ENCODE data around the gene CTAGE9. TPM values are rescaled to one million over a fixed set of nuclear protein-coding genes. Genes with fewer than 3 reads are reported as not detected.

The CTAGE9 gene
- total RNA-seq, 2 experiments from 2014 or later = not detected

GRCh38 chr6:131733376-131734016 lies 22.7 kb upstream of the CTAGE9 start:
- CTCF ChIA-PET = no interaction called here
- no peaks in the 10 kb centered on the region for H3K9me3 Mint-ChIP-seq
- no peak overlapping the region for H3K4me3 Mint-ChIP-seq
- no peaks in the 10 kb centered on the region for H3K4me1 Mint-ChIP-seq (ENCODE audit: low read depth)
- no peak for ATAC-seq (ENCODE audit: poor library complexity)
- intact Hi-C loops (cut with DNase I, micrococcal nuclease) = no loop called here
- no peak overlapping the region for H3K27ac ChIP-seq (ENCODE audit: low read depth in 1 of 2, low read length in 2 of 2)
- H3K27me3 Mint-ChIP-seq = peaks cover 3% of the 10 kb centered on the region
- H3K4me1 ChIP-seq (ENCODE audit: insufficient read depth, low read length) = no peaks in the 10 kb centered on the region
- POLR2A ChIA-PET = no interaction called here
- no peaks in the 10 kb centered on the region for H3K36me3 Mint-ChIP-seq (ENCODE audit: low read depth)
- TF ChIP-seq, protein P1, sequence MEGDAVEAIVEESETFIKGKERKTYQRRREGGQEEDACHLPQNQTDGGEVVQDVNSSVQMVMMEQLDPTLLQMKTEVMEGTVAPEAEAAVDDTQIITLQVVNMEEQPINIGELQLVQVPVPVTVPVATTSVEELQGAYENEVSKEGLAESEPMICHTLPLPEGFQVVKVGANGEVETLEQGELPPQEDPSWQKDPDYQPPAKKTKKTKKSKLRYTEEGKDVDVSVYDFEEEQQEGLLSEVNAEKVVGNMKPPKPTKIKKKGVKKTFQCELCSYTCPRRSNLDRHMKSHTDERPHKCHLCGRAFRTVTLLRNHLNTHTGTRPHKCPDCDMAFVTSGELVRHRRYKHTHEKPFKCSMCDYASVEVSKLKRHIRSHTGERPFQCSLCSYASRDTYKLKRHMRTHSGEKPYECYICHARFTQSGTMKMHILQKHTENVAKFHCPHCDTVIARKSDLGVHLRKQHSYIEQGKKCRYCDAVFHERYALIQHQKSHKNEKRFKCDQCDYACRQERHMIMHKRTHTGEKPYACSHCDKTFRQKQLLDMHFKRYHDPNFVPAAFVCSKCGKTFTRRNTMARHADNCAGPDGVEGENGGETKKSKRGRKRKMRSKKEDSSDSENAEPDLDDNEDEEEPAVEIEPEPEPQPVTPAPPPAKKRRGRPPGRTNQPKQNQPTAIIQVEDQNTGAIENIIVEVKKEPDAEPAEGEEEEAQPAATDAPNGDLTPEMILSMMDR (IDR thresholded peaks at IDR 0.05) = no peak
- H3K9me3 ChIP-seq (ENCODE audit: control insufficient read depth in 1 of 2, insufficient read depth in 1 of 2, low read length in 2 of 2) = no peaks in the 10 kb centered on the region
- no peaks in the 10 kb centered on the region for H3K36me3 ChIP-seq (ENCODE audit: insufficient read depth, low read length)
- no peaks in the 10 kb centered on the region for H3K27me3 ChIP-seq (ENCODE audit: control insufficient read depth in 1 of 2, insufficient read depth in 2 of 2, low read length in 2 of 2)
- no peak overlapping the region for H3K27ac Mint-ChIP-seq
- H3K4me3 ChIP-seq (ENCODE audit: low read length) = no peak overlapping the region
- DNase-seq = no peak

DNA sequence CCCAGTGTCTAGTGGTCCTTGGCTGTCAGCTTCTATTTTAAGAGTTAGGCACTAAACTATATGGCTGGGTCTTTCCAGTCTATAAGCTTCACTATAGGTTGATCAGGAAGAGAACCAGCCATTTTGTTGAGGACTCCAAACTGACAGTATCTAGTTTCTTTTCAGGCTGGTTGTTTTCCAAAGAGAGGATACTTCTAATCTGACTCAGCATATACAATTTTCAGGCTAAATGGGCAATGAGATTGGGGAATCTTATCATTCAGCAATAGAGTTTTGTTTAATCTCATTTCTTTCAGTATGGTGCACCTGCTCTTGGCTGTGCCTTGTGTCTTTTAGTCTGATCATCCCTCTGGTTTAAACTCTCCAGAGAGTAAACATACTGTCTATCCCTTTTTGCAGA lies 20.4 kb upstream of the CTAGE9 start:
- no peaks in the 10 kb centered on the region for H3K9me3 ChIP-seq (ENCODE audit: control insufficient read depth in 1 of 2, insufficient read depth in 1 of 2, low read length in 2 of 2)
- H3K4me3 Mint-ChIP-seq = no peak overlapping the region
- ChIA-PET POLR2A (no interaction called here), CTCF (interaction anchor here (0.7 kb wide), 1 partner anchor 22 kb away, joined by 3 read pairs; no protein-coding TSS in a partner anchor)
- no peak overlapping the region for H3K27ac Mint-ChIP-seq
- no peak for DNase-seq
- H3K4me1 Mint-ChIP-seq (ENCODE audit: low read depth) = no peaks in the 10 kb centered on the region
- ATAC-seq (ENCODE audit: poor library complexity) = no peak
- no peaks in the 10 kb centered on the region for H3K36me3 ChIP-seq (ENCODE audit: insufficient read depth, low read length)
- peaks cover 3% of the 10 kb centered on the region for H3K27me3 Mint-ChIP-seq
- H3K27me3 ChIP-seq (ENCODE audit: control insufficient read depth in 1 of 2, insufficient read depth in 2 of 2, low read length in 2 of 2) = no peaks in the 10 kb centered on the region
- H3K27ac ChIP-seq (ENCODE audit: low read depth in 1 of 2, low read length in 2 of 2) = no peak overlapping the region
- peaks cover under 1% of the 10 kb centered on the region for H3K9me3 Mint-ChIP-seq
- no peak overlapping the region for H3K4me3 ChIP-seq (ENCODE audit: low read length)
- no peaks in the 10 kb centered on the region for H3K4me1 ChIP-seq (ENCODE audit: insufficient read depth, low read length)
- peaks cover 1% of the 10 kb centered on the region for H3K36me3 Mint-ChIP-seq (ENCODE audit: low read depth)
- TF ChIP-seq, protein P1 (IDR thresholded peaks at IDR 0.05) = no peak
- intact Hi-C loops (cut with DNase I, micrococcal nuclease) = no loop called here

- CTCF ChIA-PET = no interaction called here
- no peaks in the 10 kb centered on the region for H3K27me3 ChIP-seq (ENCODE audit: control insufficient read depth in 1 of 2, insufficient read depth in 2 of 2, low read length in 2 of 2)
These were observed 19.4 kb upstream of the CTAGE9 start for GRCh38 chr6:131730264-131730663.

More at GRCh38 chr6:131730264-131730663, 19.4 kb upstream of the CTAGE9 start:
- TF ChIP-seq, protein P1 (IDR thresholded peaks at IDR 0.05) = no peak
- Mint-ChIP-seq H3K4me1 (ENCODE audit: low read depth) (no peaks in the 10 kb centered on the region), H3K27ac (no peak overlapping the region), H3K27me3 (peaks cover 3% of the 10 kb centered on the region), H3K4me3 (no peak overlapping the region), H3K9me3 (peaks cover 2% of the 10 kb centered on the region), H3K36me3 (ENCODE audit: low read depth) (peaks cover 3% of the 10 kb centered on the region)
- H3K27ac ChIP-seq (ENCODE audit: low read depth in 1 of 2, low read length in 2 of 2) = no peak overlapping the region
- intact Hi-C loops (cut with DNase I, micrococcal nuclease) = no loop called here
- no peaks in the 10 kb centered on the region for H3K9me3 ChIP-seq (ENCODE audit: control insufficient read depth in 1 of 2, insufficient read depth in 1 of 2, low read length in 2 of 2)
- no peaks in the 10 kb centered on the region for H3K36me3 ChIP-seq (ENCODE audit: insufficient read depth, low read length)
- ATAC-seq (ENCODE audit: poor library complexity) (no peak), DNase-seq (no peak)
- no peaks in the 10 kb centered on the region for H3K4me1 ChIP-seq (ENCODE audit: insufficient read depth, low read length)
- no peak overlapping the region for H3K4me3 ChIP-seq (ENCODE audit: low read length)
- POLR2A ChIA-PET = no interaction called here

All from CD4-positive, alpha-beta T cell (primary cell).